ENCODE data around the gene RPL36. TPM values are rescaled to one million over a fixed set of nuclear protein-coding genes. Genes with fewer than 3 reads are reported as not detected.

RPL36 gene
- total and polyA plus RNA-seq, 2 donors (not counting 3 experiments of a cell fraction or from before 2014, with no cell fraction given): 1,033 to 1,084 TPM

GRCh38 chr19:5694956-5695648 lies 5.0 kb downstream of the RPL36 start:
- Histone ChIP-seq H3K27me3 (ENCODE audit: control insufficient read depth in 2 of 2, insufficient read depth in 2 of 2, low read length in 2 of 2) (no peaks in the 10 kb centered on the region), H3K27ac (ENCODE audit: insufficient read depth, low read depth, low read length) (no peak overlapping the region), H3K9me3 (replicated peaks; ENCODE audit: control insufficient read depth, insufficient read depth, low read length) (no peaks in the 10 kb centered on the region), H4K20me1 (replicated peaks; ENCODE audit: control insufficient read depth, extremely low read depth, insufficient read depth, low read length) (no peaks in the 10 kb centered on the region), H3K9ac (replicated peaks; ENCODE audit: extremely low read depth, insufficient read depth, low read length) (no peak overlapping the region), H3K4me2 (ENCODE audit: insufficient read depth, low read length) (no peak overlapping the region), H3K9me1 (replicated peaks; ENCODE audit: control insufficient read depth, extremely low read depth, insufficient read depth, low read length) (no peaks in the 10 kb centered on the region), H2AFZ (ENCODE audit: low read depth, low read length) (no peak overlapping the region), H3K79me2 (ENCODE audit: control insufficient read depth, insufficient read depth, low read length) (peaks cover 52% of the 10 kb centered on the region), H3K36me3 (ENCODE audit: control insufficient read depth in 2 of 2, extremely low read depth in 1 of 2, insufficient read depth in 2 of 2, low read length in 2 of 2) (peaks cover 11 to 50% of the 10 kb centered on the region in 2 experiments), H3K4me1 (ENCODE audit: control insufficient read depth, extremely low read depth, insufficient read depth, low read length) (peaks cover 8% of the 10 kb centered on the region), H3K4me3 (replicated peaks in 1 of 3; ENCODE audit: insufficient read depth in 1 of 3, low read depth in 1 of 3, low read length in 3 of 3) (no peak overlapping the region)
- no peak for DNase-seq (ENCODE audit: low read depth, low spot score)
- ChIA-PET POLR2A (interaction anchor here (1.0 kb wide), 1 partner anchor 8 kb away, joined by 5 read pairs; no protein-coding TSS in a partner anchor), CTCF (interaction anchor here (1.1 kb wide), 1 partner anchor 8 kb away, joined by 4 read pairs; no protein-coding TSS in a partner anchor)
- no peak for FAIRE-seq
- TF ChIP-seq POLR2A (IDR thresholded peaks at IDR 0.05; ENCODE audit: low read depth, low read length): no peak
- TF ChIP-seq JUN (IDR thresholded peaks at IDR 0.05; ENCODE audit: borderline replicate concordance, insufficient read depth, insufficient read length, low read depth): no peak
- no peak for TF ChIP-seq GATA2 (IDR thresholded peaks at IDR 0.05; ENCODE audit: insufficient read depth, insufficient read length, low read depth, low read length)
- TF ChIP-seq MYC (IDR thresholded peaks at IDR 0.05; ENCODE audit: low read depth, low read length): no peak
- no peak for TF ChIP-seq POLR2AphosphoS5 (IDR thresholded peaks at IDR 0.05; ENCODE audit: insufficient read depth, low read depth, low read length)
- no peak for TF ChIP-seq MAX (IDR thresholded peaks at IDR 0.05; ENCODE audit: insufficient read depth, insufficient read length)
- no peak for TF ChIP-seq FOS (IDR thresholded peaks at IDR 0.05; ENCODE audit: borderline replicate concordance, insufficient read depth, low read length)
- no peak for TF ChIP-seq CTCF (IDR thresholded peaks at IDR 0.05; ENCODE audit: extremely low read depth in 1 of 2, insufficient read depth in 1 of 2, low read depth in 1 of 2, low read length in 2 of 2)
- TF ChIP-seq EZH2 (IDR thresholded peaks at IDR 0.05; ENCODE audit: borderline replicate concordance, low read depth, low read length, severe bottlenecking): no peak
- intact Hi-C loops (cut with micrococcal nuclease) (no loop called here), dilution Hi-C loops (cut with MboI; ENCODE audit: extremely low pct_ligation_motif_present, low sequenced_read_pairs) (no loop called here)
- BruUV-seq (replicated peaks): no TSS peak
